NCI-H345 (cell line): ENCODE results near the gene NAA25.

Source experiments
- DNase-seq: peaks from one replicate; lab custom pipeline; 2025; lab: John Stamatoyannopoulos, UW

Gene NAA25

GRCh38 chr12:112108202-112109079 is at the start of gene NAA25:
Gene NAA25 (minus strand): TSS chr12:112108783. CDS start chr12:112108773, 10 bp downstream.
- peak; percentile 77 for DNase-seq

DNA sequence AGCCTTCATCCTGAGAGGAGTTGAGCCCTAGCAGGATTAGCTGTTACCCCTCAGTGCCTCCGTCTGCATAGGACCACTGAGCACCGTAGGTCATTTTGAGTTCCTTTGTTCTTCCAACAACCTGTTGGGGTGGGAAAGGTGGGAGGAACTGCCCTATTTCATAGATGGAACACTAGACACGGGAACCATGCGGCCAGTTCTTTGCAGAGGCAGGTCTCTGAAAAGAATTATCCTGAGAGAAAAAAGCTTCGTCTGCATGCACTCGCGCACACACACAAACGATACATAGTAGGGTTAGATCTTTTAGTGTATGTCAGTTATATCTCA is 45.3 kb upstream of the NAA25 start:
- no peak for DNase-seq

GRCh38 chr12:112153181-112153892 is 44.8 kb upstream of the NAA25 start:
- no peak for DNase-seq

DNA sequence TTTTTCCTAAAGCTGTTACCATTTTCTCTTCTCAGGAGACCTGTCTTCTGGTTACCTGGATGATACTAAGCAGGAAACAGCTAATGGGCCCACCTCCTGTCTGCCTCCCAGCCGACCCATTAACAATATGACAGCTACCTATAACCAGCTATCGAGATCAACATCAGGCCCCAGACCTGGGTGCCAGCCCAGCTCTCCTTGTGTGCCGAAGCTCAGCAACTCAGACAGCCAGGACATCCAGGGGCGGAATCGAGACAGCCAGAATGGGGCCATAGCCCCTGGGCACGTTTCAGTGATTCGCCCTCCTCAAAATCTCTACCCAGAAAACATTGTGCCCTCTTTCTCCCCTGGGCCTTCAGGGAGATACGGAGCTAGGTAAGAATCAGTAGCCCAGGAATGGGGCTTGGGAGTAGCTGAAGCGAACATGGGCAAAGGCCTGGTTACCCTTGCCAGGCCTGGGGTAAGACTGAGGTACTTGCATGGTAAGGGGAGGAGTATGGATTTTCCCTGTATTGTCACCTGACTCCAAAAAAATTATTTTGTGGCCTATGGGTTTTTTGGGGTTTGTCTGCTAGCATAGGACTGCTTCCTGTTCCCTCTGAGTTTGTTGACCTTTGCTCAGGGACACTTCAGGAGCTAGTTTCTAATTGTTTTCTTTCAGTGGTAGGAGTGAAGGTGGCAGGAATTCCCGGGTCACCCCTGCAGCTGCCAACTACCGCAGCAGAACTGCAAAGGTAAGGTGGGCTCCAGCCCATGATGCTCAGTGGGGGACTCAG is 43.4 kb upstream of the NAA25 start:
- DNase-seq = no peak

DNA sequence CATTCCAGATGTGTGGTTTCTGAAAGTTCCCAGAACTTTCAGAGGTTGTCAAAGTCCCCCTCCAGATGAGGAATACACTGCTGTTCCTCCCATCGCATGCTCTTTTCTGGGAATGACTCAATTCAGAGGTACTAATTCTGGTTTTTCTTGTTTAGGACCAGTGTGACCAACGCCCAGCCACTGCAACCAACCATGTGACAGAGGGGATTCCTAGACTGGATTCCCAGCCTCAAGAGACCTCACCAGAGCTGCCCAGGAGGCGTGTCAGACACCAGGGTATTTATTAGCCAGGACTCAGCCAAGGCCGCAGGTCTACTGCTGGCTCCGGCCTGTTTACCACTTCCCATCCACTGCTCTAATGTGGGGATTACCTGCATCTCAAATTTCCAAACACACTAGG is 41.0 kb upstream of the NAA25 start:
- no peak for DNase-seq

DNA sequence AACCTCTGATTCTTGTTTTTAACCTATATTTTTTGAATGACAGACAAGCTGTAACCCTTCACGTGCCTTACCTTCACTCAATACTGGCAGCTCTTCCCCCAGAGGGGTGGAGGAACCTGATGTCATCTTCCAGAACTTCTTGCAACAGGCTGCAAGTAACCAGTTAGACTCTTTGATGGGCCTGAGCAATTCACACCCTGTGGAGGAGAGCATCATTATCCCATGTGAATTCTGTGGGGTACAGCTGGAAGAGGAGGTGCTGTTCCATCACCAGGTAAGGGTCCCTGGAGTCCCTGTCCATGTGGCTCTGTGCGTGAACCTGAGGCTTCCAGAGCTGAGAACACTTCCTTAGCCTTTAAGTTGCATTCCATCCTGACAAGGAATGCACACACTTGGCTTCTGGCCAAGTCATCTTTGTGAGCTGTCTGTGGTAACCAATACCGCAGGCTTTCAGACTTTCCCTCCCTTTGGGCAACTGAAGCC is 39.5 kb upstream of the NAA25 start:
- no peak for DNase-seq

DNA sequence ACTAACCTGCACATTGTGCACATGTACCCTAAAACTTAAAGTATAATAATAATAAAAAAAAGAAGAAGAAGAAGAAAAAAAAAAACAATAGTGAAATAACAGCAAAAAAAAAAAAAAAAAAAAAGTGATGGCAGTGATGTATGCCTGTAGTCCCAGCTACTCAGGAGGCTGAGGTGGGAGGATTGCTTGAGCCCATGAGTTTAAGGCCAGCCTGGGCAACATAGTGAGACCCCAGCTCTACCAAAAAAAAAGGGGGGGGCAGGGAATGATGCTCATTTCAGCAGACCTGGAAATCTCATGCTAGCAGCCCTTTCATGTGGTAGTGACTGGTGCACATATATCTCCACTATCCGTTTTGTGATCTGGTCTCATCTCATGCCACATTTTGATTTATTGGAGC is 37.5 kb upstream of the NAA25 start:
- DNase-seq = no peak

GRCh38 chr12:112140728-112141127 is 32.1 kb upstream of the NAA25 start:
- no peak for DNase-seq

GRCh38 chr12:112134731-112135130 is 26.1 kb upstream of the NAA25 start:
- no peak for DNase-seq

DNA sequence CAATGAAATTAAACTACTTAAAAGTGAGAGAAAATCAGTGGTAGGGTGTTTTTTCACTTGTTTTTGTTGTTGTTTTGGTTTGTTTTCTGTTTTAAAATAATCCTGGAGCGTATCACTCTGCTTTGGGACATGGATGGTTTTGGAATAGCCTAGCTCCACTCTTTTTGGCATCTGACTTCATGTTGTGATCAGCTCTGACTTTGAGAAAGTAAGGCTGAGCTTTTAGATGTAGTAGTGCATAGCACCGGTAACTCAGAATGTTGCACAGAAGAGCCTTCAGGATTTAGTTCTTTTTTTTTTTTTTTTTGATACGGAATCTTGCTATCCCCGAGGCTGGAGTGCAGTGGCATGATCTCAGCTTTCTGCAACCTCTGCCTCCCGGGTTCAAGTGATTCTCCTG is 24.8 kb upstream of the NAA25 start:
- DNase-seq = no peak

DNA sequence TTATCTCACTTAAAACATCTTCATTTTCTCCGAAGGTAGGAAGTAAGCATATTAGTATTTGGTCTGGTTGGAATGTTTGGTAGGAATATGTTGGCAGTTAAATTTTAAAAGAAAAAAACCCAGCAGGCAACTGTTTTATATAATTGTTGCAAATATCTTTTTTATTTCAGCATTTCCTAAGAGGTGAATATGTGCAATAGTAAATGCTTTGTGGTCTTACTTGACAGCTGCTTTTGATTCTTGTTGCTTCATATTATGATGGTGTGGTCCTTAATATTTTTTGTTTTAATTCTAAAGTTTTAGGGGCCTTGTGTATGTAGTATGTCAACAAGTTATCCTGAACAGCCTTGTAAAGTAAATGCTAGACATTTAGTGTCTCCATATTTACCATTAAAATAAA is 23.1 kb upstream of the NAA25 start:
- no peak for DNase-seq

GRCh38 chr12:112130441-112130998 is 21.9 kb upstream of the NAA25 start:
- DNase-seq = no peak

DNA sequence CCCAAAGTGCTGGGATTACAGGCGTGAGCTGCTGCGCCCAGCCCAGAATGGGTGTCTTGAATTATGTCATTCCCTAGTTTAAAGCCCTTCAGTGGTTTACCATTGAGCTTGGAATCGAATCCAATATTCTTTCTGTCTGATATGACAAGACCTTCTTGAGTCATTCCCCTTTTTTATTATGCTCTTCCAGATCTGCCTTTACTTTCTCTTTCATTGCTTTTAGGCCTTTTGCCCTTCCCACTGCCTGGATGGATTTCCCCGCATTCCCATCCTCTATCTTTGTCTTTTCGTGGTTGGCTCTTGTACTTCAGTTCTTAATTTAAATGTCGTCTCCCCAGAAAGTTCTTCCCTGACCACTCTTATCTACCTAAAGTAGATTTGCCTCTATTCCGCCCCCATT is 18.3 kb upstream of the NAA25 start:
- no peak for DNase-seq

DNA sequence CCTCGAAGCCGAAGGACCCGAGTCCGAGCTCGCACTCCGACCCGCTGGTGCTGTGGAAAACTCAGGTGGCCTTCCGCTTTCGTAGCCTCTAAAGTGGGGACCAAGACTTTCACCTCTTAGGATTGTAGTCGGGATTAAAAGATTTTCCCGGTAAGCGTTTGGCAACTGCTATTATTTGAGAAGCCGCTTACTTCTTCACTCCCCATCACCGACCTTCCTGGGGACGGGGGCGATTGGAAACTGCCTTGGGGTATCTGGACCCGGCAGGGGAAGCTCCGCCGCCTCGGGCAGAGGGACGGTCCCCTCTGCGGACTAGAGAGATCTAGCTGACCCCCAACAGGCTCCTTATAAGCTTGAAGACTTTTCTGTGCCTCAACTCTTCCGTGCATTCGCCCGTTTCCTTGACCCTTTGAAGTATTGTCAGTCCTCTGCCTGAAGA is 17.4 kb upstream of the NAA25 start:
- DNase-seq = no peak

GRCh38 chr12:112125250-112125999 is 16.8 kb upstream of the NAA25 start, which contains the start of gene TRAFD1:
Gene TRAFD1 (plus strand): TSS chr12:112125560. CDS start chr12:112130523, 4,963 bp downstream.
- DNase-seq = peak; percentile 98

GRCh38 chr12:112124918-112125249 is 16.3 kb upstream of the NAA25 start:
- no peak for DNase-seq

DNA sequence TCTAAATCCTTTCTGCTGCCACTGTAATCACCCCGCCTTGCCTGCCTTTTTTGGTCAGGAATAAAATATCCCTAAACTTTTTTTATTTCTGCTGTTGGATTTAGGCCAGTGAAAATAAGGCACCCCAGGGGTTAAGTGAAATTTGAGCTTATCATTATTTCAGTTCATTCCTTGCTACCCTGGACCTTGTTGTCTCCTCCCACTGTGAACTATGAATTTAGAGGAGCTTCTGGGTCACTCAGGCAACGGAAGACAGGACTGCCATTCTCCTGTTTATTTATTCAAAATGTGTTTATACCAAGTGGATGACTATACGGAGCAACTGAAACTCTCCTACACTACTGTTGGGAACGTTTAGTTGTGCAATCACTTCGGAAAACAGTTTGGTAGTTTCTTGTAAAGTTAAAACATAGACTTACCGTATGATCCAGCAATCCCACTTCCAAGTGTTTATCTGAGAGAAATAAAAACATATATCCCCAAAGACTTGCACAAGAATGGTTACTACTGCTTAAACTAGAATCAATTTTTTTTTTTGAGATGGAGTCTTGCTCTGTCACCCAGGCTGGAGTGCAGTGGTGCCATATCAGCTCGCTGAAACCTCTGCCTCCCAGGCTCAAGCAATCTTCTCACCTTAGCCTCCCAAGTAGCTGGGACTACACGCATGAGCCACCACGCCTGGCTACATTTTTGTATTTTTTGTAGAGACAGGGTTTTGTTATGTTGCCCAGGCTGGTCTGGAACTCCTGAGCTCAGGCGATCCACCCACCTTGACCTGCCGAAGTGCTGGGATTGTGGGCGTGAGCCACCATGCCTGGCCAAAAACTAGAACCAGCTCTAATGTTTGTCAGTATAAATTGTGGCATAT is 14.5 kb upstream of the NAA25 start:
- DNase-seq = no peak

GRCh38 chr12:112121780-112122565 is 13.4 kb upstream of the NAA25 start:
- DNase-seq = no peak

DNA sequence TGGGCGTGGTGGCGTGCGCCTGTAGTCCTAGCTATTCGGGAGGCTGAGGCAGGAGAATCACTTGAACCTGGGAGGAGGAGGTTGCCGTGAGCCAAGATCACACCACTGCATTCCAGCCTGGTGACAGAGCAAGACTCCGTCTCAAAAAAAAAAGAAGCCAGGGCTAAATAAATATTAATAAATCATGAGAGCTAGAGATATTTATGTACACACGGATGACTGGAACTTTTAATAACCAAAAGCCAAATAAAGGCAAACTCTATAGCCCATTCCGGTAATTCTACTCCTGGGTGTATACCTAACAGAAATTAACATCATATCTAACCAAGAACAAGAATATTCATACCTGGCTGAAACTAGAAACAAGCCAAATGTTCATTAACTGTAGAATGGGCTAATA is 9.1 kb upstream of the NAA25 start:
- DNase-seq = no peak
